GM12873 (cell line): Measurements from ENCODE around the gene SERPIND1.

Experiments used
- CTCF ChIP-seq: IDR thresholded peaks from 2 replicates; pipeline ENCODE4 v1.5.1; 2012; ENCODE audit warnings: low read depth, mild to moderate bottlenecking, moderate library complexity, low read length, control low read depth; ENCODE audit not compliant: insufficient read depth; ENCODE audit errors: missing control alignments

Gene SERPIND1

DNA sequence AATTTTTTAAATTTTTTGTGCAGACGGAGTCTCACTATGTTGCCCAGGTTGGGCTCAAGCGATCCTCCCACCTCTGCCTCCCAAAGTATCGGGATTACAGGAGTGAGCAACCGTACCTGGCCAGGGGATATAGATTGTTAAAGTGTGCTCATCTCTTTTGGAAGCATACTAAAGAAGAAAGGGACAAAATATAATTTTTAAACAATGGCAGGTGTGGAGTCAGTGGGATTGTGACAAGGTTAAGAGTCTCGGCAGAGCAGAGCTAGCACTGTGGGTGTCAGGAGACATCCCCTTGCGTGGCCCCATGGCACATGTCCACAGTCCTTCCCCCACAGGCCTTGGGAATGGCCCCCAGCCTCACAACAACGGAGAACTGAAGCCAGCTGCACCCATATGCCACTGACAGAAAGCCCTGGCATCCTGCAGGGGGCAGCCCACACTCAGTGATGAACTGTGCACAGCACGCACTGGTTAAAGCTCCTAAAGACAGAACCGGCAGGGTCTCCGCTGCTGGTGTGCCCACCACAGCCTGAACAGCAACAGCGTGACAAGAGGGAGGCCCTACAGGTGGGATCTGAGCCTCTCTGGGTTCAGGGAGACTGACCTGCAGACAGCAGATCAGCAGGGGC lies 29.9 kb downstream of the SERPIND1 start:
- peak; percentile 70 for TF ChIP-seq CTCF

GRCh38 chr22:20804650-20805049 lies 30.7 kb downstream of the SERPIND1 start:
- TF ChIP-seq CTCF = no peak

DNA sequence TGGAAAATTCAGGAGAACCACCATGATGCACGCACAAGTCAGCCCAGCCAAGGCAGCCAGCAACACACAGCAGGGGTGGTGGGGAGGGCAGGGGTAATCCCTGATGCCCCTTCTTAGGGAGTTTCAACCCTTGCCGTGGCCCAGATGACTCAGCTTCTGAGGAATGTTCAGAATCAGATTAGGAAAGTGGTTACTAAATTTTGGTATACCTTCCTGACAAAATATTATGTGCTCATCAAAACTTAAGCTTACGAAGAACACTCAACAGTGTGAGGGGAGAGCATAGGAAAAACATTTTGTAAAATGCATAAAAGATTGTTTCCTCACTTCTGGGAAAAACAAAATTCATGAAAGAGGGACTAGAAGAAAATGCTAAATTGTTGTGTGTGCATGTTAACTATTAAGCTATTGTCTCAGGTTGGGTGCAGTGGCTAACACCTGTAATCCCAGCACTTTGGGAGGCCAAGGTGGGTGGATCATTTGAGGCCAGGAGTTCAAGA lies 32.1 kb downstream of the SERPIND1 start:
- no peak for TF ChIP-seq CTCF

DNA sequence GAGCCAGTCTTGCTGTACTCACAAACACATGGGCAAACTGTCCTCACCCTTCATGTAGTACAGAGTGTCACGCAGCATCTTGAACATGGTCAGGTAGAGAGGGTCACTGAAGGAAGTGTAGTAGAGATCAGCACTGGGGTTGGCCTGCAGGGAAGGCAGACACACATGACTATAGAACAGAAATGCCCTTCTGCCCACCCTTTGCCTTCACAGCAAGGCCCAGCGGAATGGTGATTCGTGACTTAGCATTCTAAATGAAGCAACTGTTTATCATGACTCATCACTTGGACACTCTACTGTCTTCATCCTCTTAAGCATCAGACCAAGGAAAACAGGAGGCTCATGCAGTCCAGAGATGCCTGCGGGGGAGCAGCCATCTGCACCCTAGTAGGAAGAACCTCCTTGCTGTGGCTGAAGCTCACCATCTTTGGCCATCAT lies 33.4 kb downstream of the SERPIND1 start:
- no peak for TF ChIP-seq CTCF

DNA sequence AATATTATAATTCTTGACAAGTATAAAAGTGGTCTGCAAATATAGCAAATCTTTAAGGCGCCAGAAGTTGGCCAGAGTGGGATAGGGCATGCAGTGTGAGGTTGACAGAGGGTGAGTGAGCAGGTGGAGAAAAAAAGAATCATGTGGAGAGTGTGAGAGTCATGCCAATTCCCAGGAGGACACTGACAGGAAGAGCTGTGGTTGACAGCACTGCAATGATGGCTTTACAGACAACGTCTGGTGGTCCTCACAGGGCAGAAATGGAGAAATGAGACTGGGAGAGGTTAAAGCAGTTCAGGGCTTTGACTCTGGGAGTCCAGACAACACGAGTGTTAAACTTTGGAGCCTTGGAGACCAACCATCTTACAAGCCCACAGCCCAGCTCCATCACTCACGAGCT lies 34.9 kb downstream of the SERPIND1 start:
- TF ChIP-seq CTCF = no peak

DNA sequence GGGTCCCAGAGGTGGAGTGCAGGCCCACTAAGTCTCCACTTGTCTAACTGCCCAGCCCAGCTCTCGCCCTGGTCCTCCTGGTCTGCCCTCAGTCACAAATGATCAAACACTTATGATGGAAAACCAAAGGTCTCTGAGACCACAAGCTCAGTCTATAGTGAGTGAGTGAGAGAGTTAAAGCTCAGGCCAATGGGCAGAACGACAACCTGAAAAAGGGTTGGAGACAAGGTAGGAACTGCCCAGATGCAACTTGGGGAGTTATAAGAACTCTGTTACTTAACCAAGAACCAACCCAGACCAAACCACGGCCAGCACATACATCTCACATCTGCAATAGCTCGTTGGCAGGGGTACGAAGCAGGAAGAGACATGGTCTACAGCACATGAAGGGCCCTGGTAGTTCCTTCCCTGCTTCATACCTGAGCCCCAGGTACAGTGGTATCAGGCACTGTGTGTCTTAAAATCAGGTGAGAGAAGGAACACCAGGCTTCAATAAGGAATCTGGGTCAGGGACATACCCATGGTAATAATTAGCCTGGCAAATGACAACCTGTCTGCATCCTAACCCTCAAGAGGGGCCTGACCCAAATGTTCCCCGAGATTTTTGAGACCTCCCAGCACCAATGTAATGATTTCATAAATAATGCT lies 35.7 kb downstream of the SERPIND1 start:
- TF ChIP-seq CTCF = no peak

DNA sequence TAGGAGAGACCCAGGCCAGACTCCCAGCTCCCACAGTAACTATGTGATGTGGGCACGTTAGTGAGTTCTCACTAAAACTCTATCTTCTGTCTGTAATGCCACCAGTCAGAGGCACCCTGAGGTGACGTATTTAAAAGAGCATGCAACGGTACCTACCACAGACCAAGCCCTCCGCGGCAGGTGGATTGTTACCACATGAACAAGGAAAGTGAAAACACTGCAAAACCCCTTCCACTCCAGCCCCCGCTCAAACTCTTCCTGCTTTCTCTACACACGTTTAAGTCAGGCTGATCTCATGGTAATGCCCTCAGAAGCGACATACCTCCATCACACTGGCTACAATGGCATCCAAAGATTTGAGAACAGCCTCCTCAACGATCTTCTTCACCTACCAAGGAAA lies 36.7 kb downstream of the SERPIND1 start:
- TF ChIP-seq CTCF = no peak
